HCT116 (cell line): ENCODE data around the gene CDH23. TPM values are rescaled to one million over a fixed set of nuclear protein-coding genes. Genes with fewer than 3 reads are reported as not detected.

Experiments
- ATAC-seq: fragments of 200-7000 bp; cut with Tn5 transposase; 2 replicates; pipeline ENCODE4 v1.9.1; 2020; ENCODE audit warnings: mild to moderate bottlenecking, moderate library complexity
- BruUV-seq: library from RNA; stranded (reverse); fragments of 400-500 nt; replicated peaks from 2 replicates; lab custom pipeline; 2021; lab: Mats Ljungman, UMichigan
- CTCF ChIA-PET: fragments of 300-600 bp; sonication (Branson Sonifier 250); formaldehyde crosslinking; loops from one replicate; lab custom pipeline; 2021; ENCODE audit warnings: antibody characterized with exemption; lab: Charles Lee
- POLR2A ChIA-PET: fragments of 300-600, 350-600 bp; sonication (Branson Sonifier 250); formaldehyde crosslinking; loops from one replicate; lab custom pipeline; 2021; ENCODE audit warnings: antibody characterized with exemption; lab: Charles Lee
- RAD21 ChIA-PET, 2 experiments: fragments of 300-600 bp; sonication (Branson Sonifier 250); formaldehyde crosslinking; loops; one replicate each; lab custom pipeline; 2023; ENCODE audit warnings: low total read pairs in 2 of 2; ENCODE audit not compliant: uncharacterized antibody in 2 of 2, unreplicated experiment in 2 of 2, low non-redundant PET in 1 of 2; lab: Charles Lee
- DNase-seq: peaks from one replicate; pipeline ENCODE4 v3.0.0-alpha.2; 2010; ENCODE audit warnings: low read depth, low spot score
- H2AFZ ChIP-seq: fragments of 200-600 bp; shearing (Covaris generic), sonication (generic); 2 replicates; pipeline ENCODE4 v1.6.1; 2017; ENCODE audit warnings: low read depth, mixed run types, mixed read lengths, antibody characterized with exemption, low read length; ENCODE audit not compliant: poor library complexity, severe bottlenecking
- H3K27ac ChIP-seq: 2 replicates; pipeline ENCODE4 v1.5.1; 2012; ENCODE audit warnings: low read depth, low read length
- H3K27me3 ChIP-seq: fragments of 200-600 bp; sonication (generic); 2 replicates; pipeline ENCODE4 v1.6.1; 2016; ENCODE audit warnings: mixed run types, low read length, mixed read lengths; ENCODE audit not compliant: insufficient read depth
- H3K36me3 ChIP-seq, 2 experiments: fragments of 200-500 bp in 1 of 2; fragments of 200-600 bp in 1 of 2; sonication (Bioruptor generic) in 1 of 2; sonication (generic) in 1 of 2; 2 replicates each; pipeline versions ENCODE4 v1.5.1 to v1.6.1; 2014 to 2016; ENCODE audit warnings: low read length in 2 of 2, inconsistent platforms in 1 of 2, mixed read lengths in 1 of 2, mixed run types in 1 of 2; ENCODE audit not compliant: insufficient read depth in 2 of 2, control insufficient read depth in 1 of 2
- H3K4me1 ChIP-seq, 2 experiments: fragments of 200-600 bp in 1 of 2; sonication (generic) in 1 of 2; 2 replicates each; pipeline versions ENCODE4 v1.5.1 to v1.6.1; 2012 to 2017; ENCODE audit warnings: low read length in 2 of 2, inconsistent platforms in 1 of 2, mild to moderate bottlenecking in 1 of 2, mixed read lengths in 1 of 2, mixed run types in 1 of 2, moderate library complexity in 1 of 2; ENCODE audit not compliant: insufficient read depth in 2 of 2, control insufficient read depth in 1 of 2
- H3K4me2 ChIP-seq: fragments of 200-600 bp; sonication (generic); 2 replicates; pipeline ENCODE4 v1.6.1; 2017; ENCODE audit warnings: mixed run types, low read length, mixed read lengths
- H3K4me3 ChIP-seq, 2 experiments: fragments of 200-600 bp in 1 of 2; sonication (generic) in 1 of 2; replicated peaks in 1 of 2; 2 replicates each; pipeline ENCODE4 v1.5.1; 2011 to 2016; ENCODE audit warnings: low read length in 2 of 2, control low read depth in 1 of 2, low read depth in 1 of 2, mild to moderate bottlenecking in 1 of 2, mixed read lengths in 1 of 2, mixed run types in 1 of 2
- H3K79me2 ChIP-seq: fragments of 200-600 bp; sonication (generic); 2 replicates; pipeline ENCODE4 v1.6.1; 2017; ENCODE audit warnings: mild to moderate bottlenecking, mixed run types, low read length, moderate library complexity, mixed read lengths; ENCODE audit not compliant: insufficient read depth
- H3K9ac ChIP-seq: fragments of 200-600 bp; sonication (generic); 2 replicates; pipeline ENCODE4 v1.6.1; 2016; ENCODE audit warnings: low read length, mixed read lengths
- H3K9me2 ChIP-seq: fragments of 200-600 bp; sonication (generic), shearing (Covaris generic); 2 replicates; pipeline ENCODE4 v1.6.1; 2017; ENCODE audit warnings: mixed run types, mild to moderate bottlenecking, moderate library complexity; ENCODE audit not compliant: insufficient read depth
- H3K9me3 ChIP-seq, 2 experiments: fragments of 200-500 bp in 1 of 2; fragments of 200-600 bp in 1 of 2; sonication (Bioruptor generic) in 1 of 2; sonication (generic) in 1 of 2; 2 replicates each; pipeline ENCODE4 v1.6.1; 2014 to 2017; ENCODE audit warnings: low read length in 2 of 2, mixed read lengths in 2 of 2, inconsistent platforms in 1 of 2, low read depth in 1 of 2, mild to moderate bottlenecking in 1 of 2, mixed run types in 1 of 2, moderate library complexity in 1 of 2; ENCODE audit not compliant: control insufficient read depth in 1 of 2, insufficient read depth in 1 of 2
- H4K20me1 ChIP-seq: fragments of 200-600 bp; sonication (generic), shearing (Covaris generic); 2 replicates; pipeline ENCODE4 v1.6.1; 2017; ENCODE audit warnings: mixed run types, mild to moderate bottlenecking, moderate library complexity; ENCODE audit not compliant: insufficient read depth
- EZH2phosphoT487 ChIP-seq: fragments of 200-600 bp; IDR thresholded peaks from 2 replicates; pipeline ENCODE4 v1.6.1; 2018; ENCODE audit warnings: antibody characterized with exemption, borderline replicate concordance
- FOSL1 ChIP-seq: IDR thresholded peaks from 2 replicates; pipeline ENCODE4 v1.6.1; 2012; ENCODE audit warnings: low read depth
- JUND ChIP-seq: IDR thresholded peaks from 2 replicates; pipeline ENCODE4 v1.6.1; 2012
- POLR2A ChIP-seq: IDR thresholded peaks from 2 replicates; pipeline ENCODE4 v1.7.0; 2011; ENCODE audit warnings: borderline replicate concordance; ENCODE audit not compliant: insufficient read depth, insufficient read length; ENCODE audit errors: extremely low read depth
- POLR2AphosphoS5 ChIP-seq: IDR thresholded peaks from 2 replicates; pipeline ENCODE4 v1.6.1; 2011; ENCODE audit warnings: mild to moderate bottlenecking, low read depth, low read length, moderate library complexity
- RAD21 ChIP-seq: IDR thresholded peaks from 2 replicates; pipeline ENCODE4 v1.6.1; 2012; ENCODE audit warnings: low read depth, mild to moderate bottlenecking
- SP1 ChIP-seq: IDR thresholded peaks from 2 replicates; pipeline ENCODE4 v1.6.1; 2012; ENCODE audit warnings: low read depth
- SRF ChIP-seq: IDR thresholded peaks from 2 replicates; pipeline ENCODE4 v1.6.1; 2012; ENCODE audit warnings: low read depth
- TCF7L2 ChIP-seq: IDR thresholded peaks from 2 replicates; pipeline ENCODE4 v1.7.0; 2011; ENCODE audit warnings: borderline replicate concordance, inconsistent platforms; ENCODE audit not compliant: insufficient read depth, insufficient read length; ENCODE audit errors: extremely low read depth
- ZBTB33 ChIP-seq: IDR thresholded peaks from 2 replicates; pipeline ENCODE4 v1.6.1; 2011; ENCODE audit warnings: mild to moderate bottlenecking, low read length, moderate library complexity; ENCODE audit not compliant: insufficient replicate concordance; ENCODE audit errors: extremely low read depth
- ZFX ChIP-seq: fragments of 450-650 bp; IDR thresholded peaks from 2 replicates; pipeline ENCODE4 v1.6.1; 2017
- ZNF274 ChIP-seq: fragments of 200-500 bp; sonication (Bioruptor generic); IDR thresholded peaks from 2 replicates; pipeline ENCODE4 v1.6.1; 2014; ENCODE audit warnings: mild to moderate bottlenecking, low read depth, low read length, inconsistent platforms
- intact Hi-C: fragments of 100-400 bp; cut with micrococcal nuclease; formaldehyde crosslinking; loops from 2 replicates; pipeline ENCODE4 v1.10.0; 2022
- total RNA-seq: library from RNA; stranded (reverse); gene quantifications from one replicate; pipeline ENCODE4 v1.2.1, GENCODE V29; 2021; ENCODE audit not compliant: unreplicated experiment

The CDH23 gene
- total RNA-seq, 1 experiment from 2014 or later, result not detected

GRCh38 chr10:71398976-71399375 is 2.3 kb downstream of the CDH23 start:
- ChIA-PET RAD21 (no interaction called here), POLR2A (interaction anchor here (1.3 kb wide), 1 partner anchor 22 kb away, joined by 3 read pairs; no protein-coding TSS in a partner anchor), CTCF (interaction anchor here (1.2 to 1.6 kb wide), 2 partner anchors 15 to 310 kb away, joined by 3 to 4 read pairs; no protein-coding TSS in a partner anchor)
- no peak overlapping the region for H3K27ac ChIP-seq
- no peak overlapping the region for H3K9ac ChIP-seq
- H3K9me3 ChIP-seq, result no peaks in the 10 kb centered on the region
- H3K36me3 ChIP-seq, result no peaks in the 10 kb centered on the region
- H3K79me2 ChIP-seq, result no peaks in the 10 kb centered on the region
- DNase-seq, result no peak
- TF ChIP-seq ZNF274 (no peak), ZFX (no peak), FOSL1 (no peak), SRF (no peak), JUND (no peak), POLR2A (no peak)
- no peaks in the 10 kb centered on the region for H3K9me2 ChIP-seq
- H4K20me1 ChIP-seq, result no peaks in the 10 kb centered on the region
- H3K4me1 ChIP-seq, result no peaks in the 10 kb centered on the region
- no peaks in the 10 kb centered on the region for H3K27me3 ChIP-seq
- no TSS peak for BruUV-seq
- H2AFZ ChIP-seq, result no peak overlapping the region
- no peak for ATAC-seq
- H3K4me3 ChIP-seq, result no peak overlapping the region
- no peak overlapping the region for H3K4me2 ChIP-seq
- intact Hi-C loops, result no loop called here

DNA sequence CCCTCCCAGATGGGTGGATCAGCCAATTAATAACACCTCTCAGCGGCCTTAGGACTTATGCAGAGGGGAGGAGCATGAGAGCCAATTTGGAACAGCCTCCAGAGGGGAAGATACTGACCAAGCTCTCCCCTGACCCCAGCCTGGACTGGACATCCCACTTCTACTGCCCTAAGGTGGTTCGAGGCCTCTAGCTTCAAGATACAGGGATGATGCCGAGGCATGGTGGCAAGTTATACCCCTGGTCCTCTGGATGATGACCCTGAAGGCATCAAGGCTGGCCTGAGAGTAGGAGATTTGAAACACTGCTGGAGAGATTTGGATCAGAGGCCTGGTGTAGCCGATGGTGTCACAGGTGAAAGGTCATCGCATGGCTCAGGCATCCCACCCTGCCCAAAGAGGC is 3.2 kb downstream of the CDH23 start:
- ChIA-PET RAD21 (no interaction called here), POLR2A (interaction anchor here (1.3 kb wide), 1 partner anchor 23 kb away, joined by 3 read pairs; no protein-coding TSS in a partner anchor), CTCF (interaction anchor here (1.2 to 1.6 kb wide), 2 partner anchors 16 to 309 kb away, joined by 3 to 4 read pairs; no protein-coding TSS in a partner anchor)
- no peaks in the 10 kb centered on the region for H3K4me1 ChIP-seq
- no peaks in the 10 kb centered on the region for H4K20me1 ChIP-seq
- no peak overlapping the region for H3K4me2 ChIP-seq
- no peaks in the 10 kb centered on the region for H3K9me2 ChIP-seq
- H3K4me3 ChIP-seq, result no peak overlapping the region
- H3K36me3 ChIP-seq, result no peaks in the 10 kb centered on the region
- no TSS peak for BruUV-seq
- no peaks in the 10 kb centered on the region for H3K9me3 ChIP-seq
- TF ChIP-seq POLR2AphosphoS5, result no peak
- no peak for TF ChIP-seq EZH2phosphoT487
- no peak for TF ChIP-seq RAD21
- no peak for TF ChIP-seq TCF7L2
- TF ChIP-seq ZBTB33, result no peak
- TF ChIP-seq SRF, result no peak
- TF ChIP-seq SP1, result no peak
- TF ChIP-seq ZFX, result no peak
- TF ChIP-seq, all 23 proteins: peak for 0
- ATAC-seq, result no peak
- no peak for DNase-seq
- Histone ChIP-seq H3K27ac (no peak overlapping the region), H3K9ac (no peak overlapping the region), H2AFZ (no peak overlapping the region), H3K79me2 (no peaks in the 10 kb centered on the region), H3K27me3 (no peaks in the 10 kb centered on the region)
- intact Hi-C loops, result no loop called here
